BE2C (cell line): Measurements from ENCODE around the gene ZNF385A.

Experiments
- DNase-seq: peaks from one replicate; pipeline ENCODE4 v3.0.0-alpha.2; 2020
- H3K27me3 ChIP-seq: fragments of 250-450 bp; sonication (Bioruptor Pico); 2 replicates; pipeline ENCODE4 v1.5.1; 2020; ENCODE audit warnings: mild to moderate bottlenecking
- H3K36me3 ChIP-seq: fragments of 250-450 bp; sonication (Bioruptor Pico); 2 replicates; pipeline ENCODE4 v1.5.1; 2020; ENCODE audit warnings: mild to moderate bottlenecking
- H3K4me1 ChIP-seq: fragments of 250-450 bp; sonication (Bioruptor Pico); 2 replicates; pipeline ENCODE4 v1.5.1; 2020
- H3K4me3 ChIP-seq: 2 replicates; pipeline ENCODE4 v1.5.1; 2011; ENCODE audit warnings: low read depth, low read length
- H3K9me3 ChIP-seq: fragments of 250-450 bp; sonication (Bioruptor Pico); 2 replicates; pipeline ENCODE4 v1.5.1; 2020
- TF ChIP-seq, protein P1 (sequence below): IDR thresholded peaks from 2 replicates; pipeline ENCODE4 v1.5.1; 2012; ENCODE audit warnings: mild to moderate bottlenecking, low read depth, low read length

The ZNF385A gene

DNA sequence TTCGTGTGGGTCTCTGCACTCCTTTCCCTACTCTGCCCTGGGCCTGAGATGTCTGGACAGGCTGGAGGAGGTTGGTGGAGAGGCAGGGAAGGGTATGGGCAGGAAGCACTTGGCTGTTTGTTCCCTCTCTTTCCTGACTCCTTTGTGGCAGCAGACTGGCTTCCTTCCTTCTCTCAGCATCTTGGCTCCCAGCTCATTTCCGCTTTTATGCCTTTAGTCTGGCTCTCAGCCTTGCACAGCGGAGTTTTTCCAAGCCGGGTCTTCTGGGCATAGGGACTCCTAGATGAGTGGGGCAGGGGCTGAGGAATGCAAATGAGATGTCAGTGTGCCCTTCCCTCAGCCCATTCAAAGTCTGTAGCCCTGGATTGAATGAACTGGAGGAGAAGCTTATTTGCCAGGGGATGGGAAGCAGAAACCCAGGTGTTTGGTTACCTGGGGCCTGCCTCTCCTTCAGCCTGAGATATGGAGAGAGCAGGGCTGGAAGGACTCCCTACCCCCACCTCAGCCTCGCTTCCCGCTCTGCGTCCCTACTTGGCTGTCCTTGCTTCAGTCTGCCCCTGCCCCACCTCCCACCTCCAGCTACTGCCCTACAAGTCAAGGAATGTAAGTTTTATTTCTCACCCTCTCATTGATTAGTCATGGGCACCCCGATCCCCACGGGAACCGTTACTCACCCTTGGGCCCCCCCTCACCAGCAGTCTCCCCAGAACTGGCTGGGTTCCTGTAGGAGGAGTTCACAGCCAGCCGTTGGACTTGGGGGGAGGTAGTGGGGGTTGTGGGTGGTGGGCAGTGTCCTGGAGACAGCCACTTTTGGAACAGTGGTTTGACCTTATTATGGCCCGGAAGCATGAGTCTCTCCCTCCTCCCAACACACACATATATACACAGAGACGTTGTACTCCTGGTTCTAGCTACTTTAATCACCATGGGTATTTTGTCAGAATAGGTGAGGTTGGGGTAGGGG, 43.8 kb upstream of the ZNF385A start:
- Histone ChIP-seq H3K36me3 (no peaks in the 10 kb centered on the region), H3K9me3 (no peaks in the 10 kb centered on the region), H3K27me3 (peaks cover 83% of the 10 kb centered on the region), H3K4me3 (no peak overlapping the region), H3K4me1 (no peaks in the 10 kb centered on the region)
- TF ChIP-seq, protein P1, sequence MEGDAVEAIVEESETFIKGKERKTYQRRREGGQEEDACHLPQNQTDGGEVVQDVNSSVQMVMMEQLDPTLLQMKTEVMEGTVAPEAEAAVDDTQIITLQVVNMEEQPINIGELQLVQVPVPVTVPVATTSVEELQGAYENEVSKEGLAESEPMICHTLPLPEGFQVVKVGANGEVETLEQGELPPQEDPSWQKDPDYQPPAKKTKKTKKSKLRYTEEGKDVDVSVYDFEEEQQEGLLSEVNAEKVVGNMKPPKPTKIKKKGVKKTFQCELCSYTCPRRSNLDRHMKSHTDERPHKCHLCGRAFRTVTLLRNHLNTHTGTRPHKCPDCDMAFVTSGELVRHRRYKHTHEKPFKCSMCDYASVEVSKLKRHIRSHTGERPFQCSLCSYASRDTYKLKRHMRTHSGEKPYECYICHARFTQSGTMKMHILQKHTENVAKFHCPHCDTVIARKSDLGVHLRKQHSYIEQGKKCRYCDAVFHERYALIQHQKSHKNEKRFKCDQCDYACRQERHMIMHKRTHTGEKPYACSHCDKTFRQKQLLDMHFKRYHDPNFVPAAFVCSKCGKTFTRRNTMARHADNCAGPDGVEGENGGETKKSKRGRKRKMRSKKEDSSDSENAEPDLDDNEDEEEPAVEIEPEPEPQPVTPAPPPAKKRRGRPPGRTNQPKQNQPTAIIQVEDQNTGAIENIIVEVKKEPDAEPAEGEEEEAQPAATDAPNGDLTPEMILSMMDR = no peak
- no peak for DNase-seq

DNA sequence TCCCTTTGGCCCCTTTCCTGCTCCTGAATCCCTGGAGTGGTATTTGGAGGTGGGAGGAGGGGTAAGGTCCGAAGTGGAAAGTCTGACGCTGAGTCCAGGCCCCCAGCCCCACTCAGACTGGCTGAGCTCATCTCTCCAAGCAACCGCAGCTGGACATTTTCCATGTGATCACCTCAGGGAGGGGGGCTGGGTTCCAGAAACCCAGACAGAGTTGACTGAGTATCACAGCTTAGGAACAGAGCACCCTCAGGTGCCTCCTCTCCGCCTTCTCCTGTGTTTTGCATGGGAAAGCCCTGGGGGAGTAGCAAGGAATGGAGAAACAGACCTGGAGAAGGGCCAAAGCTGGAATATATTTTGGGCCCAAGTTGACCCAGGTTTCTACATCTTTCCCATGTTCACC, 42.6 kb upstream of the ZNF385A start:
- Histone ChIP-seq H3K9me3 (no peaks in the 10 kb centered on the region), H3K36me3 (no peaks in the 10 kb centered on the region), H3K4me1 (no peaks in the 10 kb centered on the region), H3K27me3 (peaks cover 80% of the 10 kb centered on the region), H3K4me3 (no peak overlapping the region)
- DNase-seq = no peak
- TF ChIP-seq, protein P1 = no peak

DNA sequence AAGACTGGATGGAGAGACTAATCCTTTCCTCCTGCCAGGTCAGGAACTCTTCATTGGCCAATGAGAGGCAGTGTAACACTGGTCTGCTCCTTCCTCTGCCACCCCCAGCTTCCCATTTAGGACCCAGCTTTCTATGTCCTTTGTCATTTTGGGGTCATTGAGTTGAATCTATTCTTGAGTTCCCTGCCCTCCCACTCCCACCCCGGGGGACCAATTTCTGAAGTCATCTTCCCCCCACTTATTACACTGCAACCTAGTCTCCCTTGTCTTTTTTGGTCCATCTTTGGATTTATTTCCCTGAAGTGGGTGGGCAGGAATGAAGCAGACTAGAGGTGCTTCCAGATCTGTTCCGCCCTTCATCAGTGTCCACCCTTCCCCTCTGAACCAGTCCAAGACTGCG, 42.2 kb upstream of the ZNF385A start:
- Histone ChIP-seq H3K4me1 (no peaks in the 10 kb centered on the region), H3K36me3 (no peaks in the 10 kb centered on the region), H3K4me3 (no peak overlapping the region), H3K27me3 (peaks cover 80% of the 10 kb centered on the region), H3K9me3 (no peaks in the 10 kb centered on the region)
- TF ChIP-seq, protein P1 = no peak
- no peak for DNase-seq

DNA sequence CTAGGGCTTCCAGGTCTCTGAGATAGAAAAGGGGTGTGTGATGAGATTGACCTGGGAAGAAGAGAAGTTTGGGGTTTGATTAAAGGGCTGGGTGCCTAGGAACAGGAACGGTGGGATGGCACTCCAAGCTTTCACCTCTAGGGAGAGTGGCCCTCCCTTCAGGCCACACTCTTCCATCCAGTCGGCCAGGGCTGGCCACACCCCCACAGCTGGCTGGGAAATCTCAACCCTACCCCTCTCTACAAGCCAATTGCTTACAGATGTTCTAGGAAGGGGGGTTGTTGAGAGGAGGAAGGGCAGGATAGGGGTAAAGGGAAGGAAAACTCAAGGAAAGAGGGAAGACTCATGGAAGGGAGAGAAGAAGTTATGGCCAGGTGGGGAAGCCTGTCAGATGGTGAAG, 41.2 kb upstream of the ZNF385A start:
- TF ChIP-seq, protein P1 = no peak
- Histone ChIP-seq H3K4me1 (no peaks in the 10 kb centered on the region), H3K4me3 (no peak overlapping the region), H3K27me3 (peaks cover 76% of the 10 kb centered on the region), H3K36me3 (no peaks in the 10 kb centered on the region), H3K9me3 (no peaks in the 10 kb centered on the region)
- no peak for DNase-seq

DNA sequence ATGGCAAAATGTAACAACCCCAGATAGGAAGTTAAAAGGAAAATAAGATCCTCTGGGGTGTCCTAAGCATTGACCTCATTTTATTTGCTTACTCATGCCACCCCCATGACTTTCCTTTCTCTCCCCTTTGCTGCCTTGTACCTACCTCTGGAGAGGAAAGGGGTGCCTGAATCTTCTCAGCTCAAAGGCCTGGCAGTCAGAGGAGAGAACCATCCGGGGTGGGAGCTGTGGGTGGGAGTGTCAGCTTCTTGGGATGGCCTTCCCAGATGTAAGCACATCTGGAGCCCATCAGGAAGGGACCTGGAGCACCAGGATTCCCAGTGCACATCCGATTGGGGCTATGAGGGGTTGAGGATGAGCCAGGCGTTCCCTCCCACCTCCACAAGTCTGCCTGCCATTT, 39.7 kb upstream of the ZNF385A start:
- H3K4me3 ChIP-seq = no peak overlapping the region
- no peaks in the 10 kb centered on the region for H3K4me1 ChIP-seq
- H3K36me3 ChIP-seq = no peaks in the 10 kb centered on the region
- peaks cover 80% of the 10 kb centered on the region for H3K27me3 ChIP-seq
- no peaks in the 10 kb centered on the region for H3K9me3 ChIP-seq
- TF ChIP-seq, protein P1 = no peak
- no peak for DNase-seq

DNA sequence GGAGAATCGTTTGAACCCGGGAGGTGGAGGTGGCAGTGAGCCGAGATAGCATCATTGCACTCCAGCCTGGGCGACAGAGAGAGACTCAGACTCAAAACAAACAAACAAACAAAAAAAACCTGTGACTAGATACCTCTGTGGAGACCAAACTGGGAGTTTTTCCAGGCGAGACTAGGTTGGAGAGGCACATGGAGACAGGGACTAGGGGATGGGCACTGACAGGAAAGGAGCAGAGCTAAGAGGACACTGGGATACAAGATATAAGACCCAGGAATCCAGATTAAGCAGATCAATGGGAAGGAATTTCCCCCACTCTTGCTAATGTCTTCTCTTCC, 39.2 kb upstream of the ZNF385A start:
- Histone ChIP-seq H3K4me3 (no peak overlapping the region), H3K9me3 (no peaks in the 10 kb centered on the region), H3K36me3 (no peaks in the 10 kb centered on the region), H3K4me1 (no peaks in the 10 kb centered on the region), H3K27me3 (peaks cover 81% of the 10 kb centered on the region)
- TF ChIP-seq, protein P1 = no peak
- no peak for DNase-seq
